GM19438 (cell line): ENCODE data around the gene TEDC1.

Experiments used
- ATAC-seq: cut with Tn5 transposase; IDR thresholded peaks from one replicate; pipeline ENCODE4 v1.9.1; 2021; ENCODE audit warnings: low read depth; ENCODE audit not compliant: unreplicated experiment

The TEDC1 gene, protein sequence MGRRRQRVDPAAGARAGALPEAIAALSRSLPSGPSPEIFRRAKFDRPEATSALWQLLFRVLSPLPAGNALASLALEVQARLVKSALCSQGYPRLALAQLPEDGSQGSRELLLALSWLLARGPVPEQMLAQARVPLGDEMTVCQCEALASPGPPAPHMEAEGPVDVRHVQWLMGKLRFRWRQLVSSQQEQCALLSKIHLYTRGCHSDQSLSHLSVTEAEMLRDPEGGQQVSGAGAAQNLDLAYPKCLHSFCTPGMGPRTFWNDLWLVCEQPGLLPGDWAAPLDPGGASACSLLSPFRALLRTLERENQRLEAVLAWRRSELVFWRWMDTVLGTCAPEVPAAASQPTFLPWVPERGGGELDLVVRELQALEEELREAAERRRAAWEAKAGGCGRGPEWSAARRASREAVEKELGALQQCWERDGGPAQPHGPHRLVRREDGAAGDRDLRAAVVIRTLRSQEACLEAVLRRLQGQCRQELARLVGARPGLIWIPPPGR

DNA sequence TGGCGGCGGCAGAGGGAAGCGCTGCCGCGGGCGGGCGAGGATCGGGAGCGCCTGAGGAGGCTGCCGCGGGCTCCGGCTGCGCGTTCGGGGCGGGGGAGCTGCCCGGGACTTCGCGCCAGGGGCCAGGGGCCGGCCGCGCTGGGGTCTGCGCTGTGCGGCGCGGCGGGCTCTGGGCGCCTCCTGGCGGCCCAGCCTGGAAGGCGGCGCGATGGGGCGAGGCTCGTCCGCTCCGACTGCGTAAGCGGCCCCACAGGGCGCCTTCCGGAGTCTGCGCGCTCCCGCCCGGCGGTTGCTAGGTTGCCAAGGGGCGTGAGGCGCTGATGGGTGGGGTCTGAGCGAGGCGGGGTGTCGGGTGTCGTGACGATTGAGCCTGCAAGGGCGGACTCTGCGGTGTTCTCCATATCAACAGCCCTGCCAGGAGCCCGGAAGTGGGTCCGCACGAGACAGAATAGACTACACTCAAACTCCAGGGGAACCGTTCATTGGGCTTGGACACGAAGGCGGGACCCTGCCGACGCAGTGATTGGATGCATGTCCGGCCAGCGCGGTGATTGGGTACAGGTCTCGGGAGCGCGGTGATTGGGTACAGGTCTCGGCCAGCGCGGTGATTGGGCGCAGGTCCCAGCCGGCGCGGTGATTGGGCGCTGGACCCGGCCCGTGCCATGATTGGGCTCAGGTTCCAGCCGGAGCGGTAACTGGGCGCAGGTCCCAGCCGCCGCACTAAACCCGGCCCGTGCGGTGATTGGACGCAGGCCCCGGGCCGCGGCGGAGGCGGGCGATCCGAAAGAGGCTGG lies at the start of gene TEDC1:
TSS of gene TEDC1 (plus strand) at position 675 of the 794 bp plus-strand sequence. CDS start 130 bp downstream, outside the sequence.
- peak; percentile 67 for ATAC-seq

DNA sequence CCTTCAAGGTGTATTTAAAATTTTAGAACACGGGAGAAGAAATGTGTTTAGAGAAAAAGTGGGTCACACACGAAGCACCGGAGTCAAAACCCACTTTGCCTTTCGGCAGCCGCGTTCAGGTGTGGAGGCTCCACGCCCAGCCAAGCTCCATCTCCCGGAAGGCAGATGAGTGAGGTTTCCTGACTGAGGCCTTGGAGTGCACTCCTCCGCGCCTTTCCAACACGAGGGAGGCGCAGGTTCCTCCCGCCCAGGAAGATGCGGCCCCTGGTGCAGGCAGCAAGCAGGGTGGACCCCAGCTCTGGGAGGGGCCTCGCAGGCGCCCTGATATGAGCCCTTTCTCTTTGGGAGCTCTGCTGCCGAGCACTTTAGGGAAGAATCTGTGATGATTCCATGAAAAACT lies 48.9 kb upstream of the TEDC1 start:
- ATAC-seq, result no peak

DNA sequence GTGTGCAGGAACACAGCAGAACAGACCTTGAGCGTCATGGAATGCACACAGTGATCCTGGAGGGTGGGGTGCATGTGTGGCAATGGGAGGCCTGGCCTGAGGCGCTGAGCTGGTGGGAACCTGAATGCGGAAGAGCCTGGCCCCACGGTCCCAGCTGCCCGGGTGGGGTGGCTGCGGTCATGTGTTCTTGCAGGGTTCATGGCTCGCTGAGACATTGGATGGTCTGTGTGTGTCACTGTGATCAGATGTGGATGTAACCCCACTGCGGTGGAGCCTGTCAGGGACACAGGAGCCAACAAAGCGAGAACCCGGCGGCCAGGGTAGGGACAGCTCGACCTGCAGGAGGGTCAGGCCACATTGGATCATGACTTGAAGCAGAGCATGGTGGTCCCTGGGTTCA lies 48.2 kb upstream of the TEDC1 start:
- no peak for ATAC-seq

DNA sequence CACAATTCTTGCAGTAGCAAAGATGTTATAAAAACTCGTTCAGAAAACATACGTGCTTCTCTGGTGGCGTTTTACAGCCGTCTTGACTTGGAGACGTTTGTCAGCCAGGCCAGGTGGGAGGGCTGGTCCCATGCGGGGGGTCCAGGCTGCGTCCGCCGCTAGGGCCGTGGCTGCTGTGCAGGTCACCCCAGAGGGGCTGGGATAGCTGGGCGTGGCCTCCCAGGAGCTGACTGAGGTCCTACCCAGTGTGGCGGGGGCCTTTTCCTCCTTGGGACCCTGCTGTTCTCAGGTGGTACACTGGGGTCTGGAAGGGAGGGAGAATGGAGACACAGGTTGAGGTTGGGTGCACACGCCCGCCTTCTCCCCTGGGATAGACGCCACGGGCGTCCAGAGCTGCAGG lies 46.2 kb upstream of the TEDC1 start:
- ATAC-seq, result no peak

DNA sequence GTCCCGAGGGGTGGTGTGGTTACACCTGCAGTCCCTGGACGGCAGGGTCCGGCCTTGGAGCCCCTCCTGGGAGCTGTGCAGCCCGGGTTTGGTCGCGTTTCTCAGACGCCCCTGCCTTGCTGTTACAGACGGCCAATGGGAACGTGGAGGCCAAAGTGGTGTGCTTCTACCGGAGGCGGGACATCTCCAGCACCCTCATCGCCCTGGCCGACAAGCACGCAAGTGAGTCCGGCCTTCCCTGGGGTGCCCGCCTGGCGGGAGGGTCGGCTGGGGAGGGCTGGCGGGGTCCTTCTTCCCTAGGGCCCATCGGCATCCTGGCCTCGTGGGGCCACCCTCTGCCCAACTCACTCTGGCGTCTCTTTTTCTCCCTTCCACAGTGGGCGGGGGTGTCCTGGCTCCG lies 45.8 kb upstream of the TEDC1 start:
- no peak for ATAC-seq

DNA sequence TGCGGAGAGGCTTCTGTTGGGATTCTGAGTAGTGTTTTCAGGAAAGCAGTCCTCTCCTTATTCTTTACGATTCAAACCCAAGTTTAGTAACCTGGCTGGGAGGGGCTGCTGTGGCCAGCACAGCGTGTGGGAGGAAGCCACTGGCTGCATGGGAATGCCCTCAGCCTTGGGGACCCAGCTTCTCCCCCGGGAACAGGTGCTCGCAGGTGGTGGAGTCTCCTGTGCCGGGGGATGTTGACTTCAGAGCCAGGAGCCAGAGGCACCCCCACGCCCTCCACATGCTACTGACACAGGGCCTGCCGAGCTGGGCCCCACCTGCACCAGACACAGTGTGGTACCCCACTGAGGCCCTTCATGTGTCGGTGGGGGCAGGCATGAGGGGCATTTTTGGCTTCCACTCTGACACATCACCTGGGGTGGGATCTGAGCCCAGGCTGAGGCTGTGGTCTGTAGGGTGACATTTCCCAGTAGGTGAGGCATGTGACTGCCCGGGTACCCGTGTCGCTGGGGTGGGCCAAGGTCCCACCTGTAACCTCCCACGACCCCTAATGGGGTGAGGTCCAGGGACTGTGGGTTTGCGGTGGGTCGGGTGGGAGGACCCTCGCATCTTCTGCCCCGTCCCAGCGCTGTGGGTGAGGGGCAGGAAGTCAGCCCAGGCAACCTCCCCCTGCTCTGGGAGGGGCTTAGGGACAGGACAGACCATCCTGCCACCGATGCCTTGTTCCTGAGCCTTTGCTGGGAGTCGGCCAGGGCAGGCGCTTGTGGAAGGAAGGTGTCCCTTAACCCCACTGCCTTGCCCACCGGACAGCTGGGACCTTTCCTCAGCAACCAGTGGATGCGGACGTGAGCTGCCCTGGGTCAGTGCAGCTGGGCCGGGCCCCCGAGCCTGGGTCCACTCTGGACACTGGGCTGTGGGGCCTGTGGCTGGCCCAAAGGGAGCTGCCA lies 44.9 kb upstream of the TEDC1 start:
- no peak for ATAC-seq

DNA sequence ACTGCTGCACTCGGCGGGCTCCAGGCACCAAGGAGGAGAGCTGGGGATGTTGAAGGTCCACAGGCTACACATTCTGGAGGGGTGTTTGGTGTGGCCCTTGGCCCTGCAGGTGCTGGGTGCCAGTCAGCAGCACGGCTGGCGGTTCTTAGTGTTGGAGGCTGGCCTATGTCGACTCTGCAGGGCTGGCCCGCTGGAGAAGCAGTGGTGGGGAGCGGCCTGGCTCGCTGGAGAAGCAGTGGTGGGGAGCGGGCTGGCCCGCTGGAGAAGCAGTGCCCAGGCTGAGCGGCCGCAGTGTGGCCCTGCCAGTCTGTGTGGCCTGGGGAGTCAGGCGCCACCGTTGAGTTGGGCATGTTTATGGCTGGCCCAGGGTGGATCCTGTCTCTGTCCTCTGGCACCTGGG lies 44.1 kb upstream of the TEDC1 start:
- no peak for ATAC-seq

DNA sequence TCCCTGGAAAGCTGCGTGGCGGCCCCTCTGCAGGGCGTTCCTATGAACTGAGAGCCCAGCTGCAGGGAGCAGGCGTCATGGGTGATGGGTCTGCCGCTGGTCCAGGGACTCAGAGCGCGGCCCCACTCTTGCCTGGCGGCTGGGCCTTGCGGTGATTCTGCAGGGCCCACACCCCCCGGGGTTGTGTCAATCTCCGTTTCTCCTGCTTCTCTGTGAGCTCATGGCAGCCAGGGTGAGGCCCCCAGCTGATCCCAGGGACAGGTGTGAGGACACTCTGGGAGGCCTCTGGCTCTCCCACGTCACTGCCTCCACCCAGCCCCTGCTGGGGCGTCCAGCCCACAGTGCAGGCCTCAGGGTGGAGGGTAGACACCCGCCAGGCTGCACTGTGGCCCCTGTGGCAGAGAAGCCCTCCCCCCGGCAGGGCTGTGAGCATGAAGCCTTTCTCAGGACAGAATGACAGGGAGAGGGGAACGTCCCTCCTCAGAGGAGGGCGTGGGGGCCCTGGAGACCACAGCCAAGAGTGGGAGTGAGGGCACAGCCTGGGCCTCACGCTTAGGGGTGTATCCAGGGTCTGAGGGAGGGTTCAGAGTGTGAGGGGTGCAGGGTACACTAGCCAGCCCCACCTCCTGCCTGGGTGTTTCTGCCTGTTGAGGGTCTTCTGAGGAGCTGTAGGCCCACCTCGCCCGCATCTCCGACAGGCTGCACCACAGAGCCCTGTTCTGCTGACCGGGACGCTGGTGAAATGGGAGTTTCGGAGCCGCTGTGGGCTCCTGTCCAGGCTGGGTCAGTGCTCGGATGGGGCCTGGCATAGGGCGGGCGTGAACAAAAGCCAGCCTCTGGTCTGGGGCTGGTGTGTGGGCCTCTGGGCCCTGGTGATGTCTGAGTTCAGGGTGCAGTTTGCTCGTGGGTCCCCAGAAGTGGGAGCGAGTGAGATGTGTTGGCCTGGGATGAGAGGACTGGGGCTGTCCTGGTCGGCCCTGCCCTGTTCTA lies 43.1 kb upstream of the TEDC1 start:
- no peak for ATAC-seq

DNA sequence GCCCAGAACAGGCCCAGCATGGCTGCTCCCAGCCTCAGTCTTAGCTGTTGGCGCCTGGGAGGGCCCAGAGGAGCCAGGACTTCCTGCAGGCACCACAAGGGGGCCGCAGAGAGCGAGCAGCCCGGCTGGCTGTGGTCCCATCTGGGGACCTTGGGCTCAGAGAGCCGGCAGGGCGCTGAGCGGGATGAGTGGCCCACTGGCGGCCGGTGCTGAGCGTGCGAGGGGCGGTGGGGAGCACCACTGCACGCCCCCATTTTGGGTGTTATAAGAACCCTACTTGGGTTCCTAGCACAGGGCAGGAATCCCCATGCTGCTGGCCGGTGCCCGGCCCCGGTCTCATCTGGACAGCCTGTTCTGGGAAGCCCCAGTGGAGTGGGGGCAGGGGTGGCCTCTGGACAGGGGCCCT lies 42.3 kb upstream of the TEDC1 start:
- no peak for ATAC-seq

DNA sequence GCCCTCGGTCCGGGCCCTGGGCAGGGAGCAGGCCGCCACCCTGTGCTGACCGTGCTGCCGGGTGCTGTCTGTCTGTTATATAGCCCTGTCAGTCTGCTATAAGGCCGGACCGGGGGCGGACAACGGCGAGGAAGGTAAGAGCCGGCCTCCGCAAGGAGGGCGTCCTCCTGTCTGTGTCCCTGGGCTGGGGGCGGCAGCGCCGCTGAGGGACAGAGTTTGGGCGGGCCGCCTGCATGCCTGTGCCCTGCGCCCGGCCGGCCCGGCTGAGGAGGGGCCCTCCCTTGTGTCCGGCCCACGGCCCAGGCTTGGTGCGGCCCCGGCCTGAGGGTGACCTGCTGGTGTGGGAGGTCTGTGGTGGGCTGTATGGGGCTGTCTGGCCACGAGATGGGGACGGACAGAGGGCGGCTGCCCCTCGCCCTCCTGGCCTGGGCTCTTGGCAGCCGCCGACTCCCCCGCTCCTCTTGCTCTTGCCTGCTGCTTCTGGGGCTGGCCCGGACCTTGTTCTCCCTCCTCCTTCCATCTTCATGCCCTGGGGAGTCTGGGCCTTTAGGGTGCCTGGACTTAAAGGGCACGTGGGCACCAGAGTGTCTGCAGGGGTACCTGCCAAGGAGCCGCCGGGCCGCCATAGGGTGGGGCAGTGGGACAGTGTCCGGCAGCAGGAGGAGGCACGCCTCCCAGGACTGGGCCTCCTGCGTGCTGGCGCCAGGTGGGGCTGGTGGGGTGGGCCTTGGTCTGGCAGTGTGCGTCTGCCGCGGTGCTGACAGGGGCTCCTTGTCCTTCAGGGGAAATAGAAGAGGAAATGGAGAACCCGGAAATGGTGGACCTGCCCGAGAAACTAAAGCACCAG lies 41.5 kb upstream of the TEDC1 start:
- ATAC-seq, result no peak

DNA sequence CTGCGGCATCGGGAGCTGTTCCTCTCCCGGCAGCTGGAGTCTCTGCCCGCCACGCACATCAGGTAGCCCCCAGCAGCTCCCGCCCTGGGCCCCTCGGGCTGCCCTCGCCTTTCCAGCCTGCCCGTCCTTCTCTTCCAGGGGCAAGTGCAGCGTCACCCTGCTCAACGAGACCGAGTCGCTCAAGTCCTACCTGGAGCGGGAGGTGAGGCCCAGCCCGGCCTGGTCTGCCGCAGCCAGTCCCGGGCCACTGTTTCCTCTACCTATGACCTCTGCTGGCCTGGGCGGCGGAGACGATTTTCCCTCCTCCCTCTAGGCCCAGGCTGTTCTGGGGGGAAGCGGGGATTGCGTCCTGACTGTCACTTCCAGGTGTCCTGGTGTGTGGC lies 40.9 kb upstream of the TEDC1 start:
- no peak for ATAC-seq

DNA sequence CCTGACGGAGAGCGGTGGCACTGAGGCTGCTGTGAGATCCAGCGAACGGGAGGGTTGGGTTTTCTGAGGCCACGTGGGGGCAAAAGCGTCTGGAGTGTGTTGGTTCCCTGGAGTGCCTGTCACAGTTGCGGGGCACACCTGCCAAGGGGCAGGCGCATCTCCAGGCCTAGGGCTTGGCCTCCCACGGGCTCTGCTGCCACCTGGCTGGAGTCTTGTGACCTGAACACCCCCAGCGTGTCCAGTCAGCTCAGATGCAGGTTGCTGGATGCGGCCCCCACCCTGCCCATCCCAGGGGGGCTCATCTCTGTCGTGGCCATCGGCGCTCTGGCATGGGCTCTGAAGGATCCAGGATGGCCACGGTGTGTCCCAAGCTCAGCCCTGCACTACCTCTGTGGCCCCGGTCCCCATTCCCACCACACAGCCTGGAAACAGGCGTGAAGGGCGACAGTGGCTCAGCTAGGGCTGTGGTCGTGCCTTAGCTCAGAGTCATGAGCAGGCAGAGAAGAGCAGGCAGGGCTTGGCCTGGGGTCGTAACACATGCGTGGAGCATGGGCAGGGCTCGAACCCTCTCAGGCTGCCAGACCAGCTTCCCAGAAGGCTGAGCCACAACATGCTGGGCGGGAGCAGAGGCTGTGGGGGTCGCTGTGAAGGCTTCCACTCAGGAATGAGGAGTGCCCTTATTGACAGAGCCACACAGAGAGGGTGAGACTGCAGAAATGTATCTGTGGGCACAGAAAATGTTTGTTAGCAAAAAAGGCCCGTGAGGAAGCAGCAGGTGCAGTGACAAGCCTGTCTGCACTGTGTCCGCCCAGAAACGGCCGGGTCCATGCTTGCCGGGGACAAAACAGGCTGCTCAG lies 40.0 kb upstream of the TEDC1 start:
- no peak for ATAC-seq

DNA sequence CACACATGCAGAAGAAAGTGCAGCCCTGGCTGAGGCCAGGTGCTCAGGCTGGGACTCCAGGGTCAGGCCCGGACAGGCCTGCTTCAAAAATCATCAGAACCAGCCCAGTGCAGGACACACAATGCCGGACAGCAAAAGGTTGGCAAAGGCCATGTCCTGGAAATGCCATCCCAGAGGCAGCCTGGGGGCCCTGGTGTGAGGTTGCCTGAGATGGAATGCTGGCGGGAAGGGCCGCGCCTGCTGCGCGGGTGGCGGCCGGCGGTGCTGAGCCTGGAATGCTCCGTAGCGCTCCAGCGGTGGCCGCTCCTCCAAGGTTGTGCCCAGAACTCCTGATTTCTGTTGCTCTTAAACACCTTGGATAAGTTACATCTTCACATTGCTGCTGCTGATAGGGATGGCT lies 38.1 kb upstream of the TEDC1 start:
- ATAC-seq, result no peak

DNA sequence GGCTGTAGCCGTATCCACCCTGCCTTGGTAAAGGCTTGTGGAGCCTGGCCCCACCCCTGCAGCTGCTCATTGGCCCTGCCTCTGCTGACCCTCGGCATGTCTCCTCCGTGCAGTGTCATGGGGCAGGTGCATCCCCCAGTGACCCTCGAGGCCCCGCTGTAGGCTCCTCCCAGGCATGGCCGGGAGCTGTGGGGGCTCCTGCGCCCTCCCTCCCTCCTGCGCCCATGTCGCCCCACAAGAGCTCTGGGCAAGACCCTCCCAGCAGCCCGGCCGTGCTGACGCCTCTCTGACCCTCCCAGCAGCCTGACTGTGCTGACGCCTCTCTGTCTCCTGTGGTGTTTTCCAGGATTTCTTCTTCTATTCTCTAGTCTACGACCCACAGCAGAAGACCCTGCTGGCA lies 37.2 kb upstream of the TEDC1 start:
- no peak for ATAC-seq

DNA sequence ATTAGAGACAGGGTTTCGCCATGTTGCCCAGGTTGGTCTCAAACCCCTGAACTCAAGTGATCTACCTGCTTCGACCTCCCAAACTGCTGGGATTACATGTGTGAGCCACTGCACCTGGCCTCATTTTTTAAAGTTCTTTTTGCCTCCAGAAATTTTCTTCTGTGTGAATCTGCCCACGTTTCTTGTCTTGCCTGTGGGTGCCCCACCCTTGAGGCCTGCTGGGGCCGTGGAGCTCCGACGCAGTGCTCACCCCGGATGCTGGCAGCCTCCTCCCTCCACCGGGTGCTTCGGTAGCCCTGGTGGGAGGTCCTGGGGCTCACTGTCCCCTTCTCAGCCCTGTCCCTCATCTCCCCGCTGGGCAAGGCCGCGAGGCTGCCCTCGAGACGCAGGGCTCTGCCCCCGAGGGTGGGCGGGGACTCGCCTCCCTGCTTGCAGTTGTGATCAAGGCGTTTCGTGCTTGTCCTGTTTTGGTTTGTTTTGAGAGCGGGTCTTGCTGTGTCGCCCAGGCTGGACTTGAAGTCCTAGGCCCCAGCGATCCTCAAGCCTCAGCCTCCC lies 35.9 kb upstream of the TEDC1 start:
- no peak for ATAC-seq

DNA sequence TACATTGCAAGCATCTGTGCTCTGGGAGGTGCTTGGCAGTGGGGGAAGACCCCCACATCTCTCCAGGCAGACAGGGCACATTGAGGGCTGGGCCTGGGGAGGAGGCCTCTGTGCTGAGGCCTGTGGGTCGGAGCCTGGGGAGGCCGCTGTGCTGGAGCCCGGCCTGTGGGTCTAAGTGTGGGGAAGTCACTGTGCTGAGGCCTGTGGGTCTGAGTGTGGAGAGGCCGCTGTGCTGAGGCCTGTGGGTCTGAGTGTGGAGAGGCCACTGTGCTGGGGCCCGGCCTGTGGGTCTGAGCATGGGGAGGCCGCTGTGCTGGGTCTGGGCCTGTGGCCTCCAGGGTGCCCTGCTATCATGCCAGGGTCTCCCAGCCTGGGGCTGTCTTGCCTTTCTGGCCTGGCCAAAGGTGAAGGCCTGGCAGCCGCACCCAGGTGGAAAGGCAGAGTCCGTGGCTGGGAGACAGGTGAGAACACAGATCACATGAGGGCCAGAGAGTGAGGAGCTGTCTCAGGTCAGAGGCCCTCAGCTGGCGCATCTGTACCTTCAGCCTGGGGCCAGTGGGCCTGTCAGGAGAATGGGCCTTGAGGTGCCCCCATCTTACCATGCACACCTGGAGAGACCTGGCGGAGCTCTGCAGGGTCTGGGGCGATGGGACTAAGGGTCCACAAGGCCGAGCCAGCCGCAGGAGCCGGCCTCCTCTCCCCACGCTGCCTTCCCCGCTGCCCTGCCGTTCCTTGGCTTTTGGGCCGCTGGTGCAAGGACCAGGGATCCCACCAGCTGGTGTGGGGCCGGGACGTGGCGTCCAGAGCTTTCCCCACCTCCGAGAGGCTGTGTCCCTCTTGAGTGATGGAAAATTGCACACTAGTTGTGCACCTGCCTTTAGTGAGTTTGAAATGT lies 35.0 kb upstream of the TEDC1 start:
- no peak for ATAC-seq
